GM12875 (cell line): ENCODE data around the gene CROCC.

Source experiments
- H3K4me3 ChIP-seq: one replicate; pipeline ENCODE4 v1.5.1; 2011; ENCODE audit warnings: low read depth, low read length, control low read depth
- CTCF ChIP-seq: IDR thresholded peaks from 2 replicates; pipeline ENCODE4 v1.5.1; 2011; ENCODE audit warnings: low read depth, mild to moderate bottlenecking, control low read depth, inconsistent platforms, low read length, moderate library complexity, borderline replicate concordance; ENCODE audit not compliant: insufficient read depth

The CROCC gene

GRCh38 chr1:16965486-16966067 lies 43.8 kb downstream of the CROCC start:
- no peak overlapping the region for H3K4me3 ChIP-seq
- TF ChIP-seq CTCF = no peak

- no peak for TF ChIP-seq CTCF
- no peak overlapping the region for H3K4me3 ChIP-seq
These were observed 44.6 kb downstream of the CROCC start for GRCh38 chr1:16966282-16966681.

GRCh38 chr1:16967095-16967575 lies 45.4 kb downstream of the CROCC start:
- no peak for TF ChIP-seq CTCF
- no peak overlapping the region for H3K4me3 ChIP-seq

GRCh38 chr1:16967962-16968361 lies 46.2 kb downstream of the CROCC start:
- no peak overlapping the region for H3K4me3 ChIP-seq
- TF ChIP-seq CTCF = no peak

GRCh38 chr1:16968372-16968771 lies 46.6 kb downstream of the CROCC start:
- no peak overlapping the region for H3K4me3 ChIP-seq
- no peak for TF ChIP-seq CTCF

- no peak for TF ChIP-seq CTCF
- no peak overlapping the region for H3K4me3 ChIP-seq
These were observed 47.4 kb downstream of the CROCC start for GRCh38 chr1:16969057-16969611.

GRCh38 chr1:16969651-16970050 lies 47.9 kb downstream of the CROCC start:
- H3K4me3 ChIP-seq = no peak overlapping the region
- no peak for TF ChIP-seq CTCF
